ENCODE results near the gene SNRNP25. TPM values are rescaled to one million over a fixed set of nuclear protein-coding genes. Genes with fewer than 3 reads are reported as not detected.

The SNRNP25 gene
- total and polyA plus RNA-seq, 4 donors: 15.1 to 22.2 (median 17.7) TPM

GRCh38 chr16:44655-45054 is 9.0 kb upstream of the SNRNP25 start:
- peaks cover 0 to 6% (median under 1%) of the 10 kb centered on the region in 4 donors for H3K36me3 ChIP-seq (ENCODE audit: control insufficient read depth in 4 of 4, insufficient read depth in 3 of 4, low read depth in 1 of 4, low read length in 3 of 4)
- no peak overlapping the region for H3K4me3 ChIP-seq (ENCODE audit: low read depth in 1 of 3, low read length in 3 of 3)
- WGBS: 95% methylated on average over 8 of the region's 8 CpGs
- H3K9me3 ChIP-seq (ENCODE audit: control insufficient read depth in 4 of 4, low read length in 3 of 4): no peaks in the 10 kb centered on the region
- H3K9ac ChIP-seq (ENCODE audit: low read depth in 1 of 2, low read length in 2 of 2): no peak overlapping the region
- no peak overlapping the region for H3K27ac ChIP-seq (ENCODE audit: low read depth in 1 of 2, low read length in 2 of 2)
- H3K4me1 ChIP-seq (ENCODE audit: control insufficient read depth in 4 of 4, insufficient read depth in 4 of 4, low read length in 3 of 4): peaks cover 0 to 15% (median 9%) of the 10 kb centered on the region in 4 donors
- DNase-seq (ENCODE audit: low spot score): no peak
- TF ChIP-seq NR2F2 (IDR thresholded peaks at IDR 0.05) (no peak), JUND (IDR thresholded peaks at IDR 0.05) (no peak), HNF4A (conservative IDR thresholded peaks at IDR 0.05) (no peak), FOXA1 (IDR thresholded peaks at IDR 0.05) (no peak), GABPA (IDR thresholded peaks at IDR 0.05 in 1 of 2, conservative IDR thresholded peaks at IDR 0.05 in 1 of 2) (no peak), MAX (IDR thresholded peaks at IDR 0.05) (no peak), SP1 (IDR thresholded peaks at IDR 0.05) (no peak), RXRA (IDR thresholded peaks at IDR 0.05) (no peak), ZBTB33 (IDR thresholded peaks at IDR 0.05) (no peak), FOXA2 (IDR thresholded peaks at IDR 0.05) (no peak), TAF1 (conservative IDR thresholded peaks at IDR 0.05) (no peak), RAD21 (IDR thresholded peaks at IDR 0.05) (no peak), HNF4G (IDR thresholded peaks at IDR 0.05) (no peak), REST (IDR thresholded peaks at IDR 0.05) (no peak), CTCF (IDR thresholded peaks at IDR 0.05; ENCODE audit: low read depth, low read length, missing input control) (no peak), YY1 (IDR thresholded peaks at IDR 0.05) (no peak), EGR1 (IDR thresholded peaks at IDR 0.05; ENCODE audit: low read depth in 2 of 2) (no peak), ATF3 (IDR thresholded peaks at IDR 0.05) (no peak)
- no peaks in the 10 kb centered on the region for H3K27me3 ChIP-seq (ENCODE audit: control insufficient read depth in 4 of 4, insufficient read depth in 4 of 4, low read length in 3 of 4)

Measured in liver (tissue), 9 donors.